ENCODE measurements around the gene IGFBP2.
A peak's percentile ranks its signal among the peaks of the same experiment; 100 is the strongest.

Gene IGFBP2

DNA sequence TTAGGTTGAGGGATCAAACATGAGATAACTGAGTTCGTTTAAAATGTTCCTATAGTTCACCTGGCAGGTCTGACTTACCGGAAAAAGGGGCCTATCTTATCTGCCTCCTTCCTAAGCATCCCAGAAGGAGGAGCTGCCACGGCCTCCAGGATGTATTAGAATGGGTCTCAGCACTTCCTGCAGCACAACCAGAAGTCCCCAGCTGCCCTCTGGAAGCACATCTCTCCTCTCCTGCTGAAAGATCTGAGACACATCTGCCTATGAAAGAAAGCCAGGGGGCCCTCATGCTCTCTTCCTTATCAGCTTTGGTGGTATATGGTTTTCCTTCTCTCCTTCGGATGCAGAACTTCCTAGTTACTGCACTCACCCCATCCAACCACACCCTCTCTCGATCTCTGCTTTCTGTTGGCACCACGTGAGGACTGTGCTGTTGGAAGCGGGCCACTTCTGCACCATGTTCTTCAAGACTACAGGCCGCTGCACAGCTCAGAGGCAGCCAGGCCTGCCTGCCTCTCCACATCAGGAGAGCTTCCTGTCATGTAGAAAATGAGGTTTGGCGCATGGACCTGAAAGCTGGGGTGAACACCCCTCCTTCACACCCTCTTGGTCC is 55.6 kb downstream of the IGFBP2 start:
- DNase-seq, result no peak

DNA sequence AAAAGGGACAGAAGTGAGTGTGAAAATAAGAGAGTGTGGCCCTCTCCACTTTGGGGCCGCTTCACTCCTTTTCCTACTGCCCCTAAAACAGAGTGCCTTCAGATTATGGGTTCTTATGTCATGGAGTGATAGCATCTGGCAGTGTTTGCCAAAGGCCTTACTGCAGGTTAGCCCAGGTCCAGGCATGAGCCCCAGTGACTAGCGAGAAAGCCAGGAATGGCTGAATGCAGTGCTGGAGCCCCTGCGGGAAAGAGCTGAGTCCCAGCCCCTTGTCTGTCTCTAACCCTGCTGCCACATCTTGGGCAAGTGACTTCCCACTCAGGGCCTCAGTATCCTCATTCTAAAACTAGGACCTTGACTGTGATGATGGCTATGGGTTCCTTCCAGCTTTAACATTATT is 56.2 kb downstream of the IGFBP2 start:
- DNase-seq, result no peak

DNA sequence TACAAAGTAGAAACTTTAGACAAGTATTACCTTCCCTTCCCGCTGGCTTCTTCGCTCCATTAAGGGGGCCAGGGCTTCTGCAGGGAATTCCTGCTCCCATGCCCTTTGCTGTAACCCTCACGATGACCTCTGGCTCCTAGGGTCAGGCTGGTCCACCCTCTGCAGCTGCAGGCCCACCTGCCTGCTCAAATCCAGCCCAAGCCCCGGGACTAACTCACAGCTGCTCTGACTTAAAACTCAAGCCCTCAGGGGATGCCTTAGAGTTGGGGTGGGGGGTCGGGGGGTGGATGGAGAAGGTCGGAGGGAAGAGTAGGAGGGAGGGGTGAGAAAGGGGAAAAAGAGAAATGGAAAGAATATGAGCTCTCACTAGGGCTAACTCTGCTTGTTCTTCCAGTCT is 57.2 kb downstream of the IGFBP2 start:
- no peak for DNase-seq

DNA sequence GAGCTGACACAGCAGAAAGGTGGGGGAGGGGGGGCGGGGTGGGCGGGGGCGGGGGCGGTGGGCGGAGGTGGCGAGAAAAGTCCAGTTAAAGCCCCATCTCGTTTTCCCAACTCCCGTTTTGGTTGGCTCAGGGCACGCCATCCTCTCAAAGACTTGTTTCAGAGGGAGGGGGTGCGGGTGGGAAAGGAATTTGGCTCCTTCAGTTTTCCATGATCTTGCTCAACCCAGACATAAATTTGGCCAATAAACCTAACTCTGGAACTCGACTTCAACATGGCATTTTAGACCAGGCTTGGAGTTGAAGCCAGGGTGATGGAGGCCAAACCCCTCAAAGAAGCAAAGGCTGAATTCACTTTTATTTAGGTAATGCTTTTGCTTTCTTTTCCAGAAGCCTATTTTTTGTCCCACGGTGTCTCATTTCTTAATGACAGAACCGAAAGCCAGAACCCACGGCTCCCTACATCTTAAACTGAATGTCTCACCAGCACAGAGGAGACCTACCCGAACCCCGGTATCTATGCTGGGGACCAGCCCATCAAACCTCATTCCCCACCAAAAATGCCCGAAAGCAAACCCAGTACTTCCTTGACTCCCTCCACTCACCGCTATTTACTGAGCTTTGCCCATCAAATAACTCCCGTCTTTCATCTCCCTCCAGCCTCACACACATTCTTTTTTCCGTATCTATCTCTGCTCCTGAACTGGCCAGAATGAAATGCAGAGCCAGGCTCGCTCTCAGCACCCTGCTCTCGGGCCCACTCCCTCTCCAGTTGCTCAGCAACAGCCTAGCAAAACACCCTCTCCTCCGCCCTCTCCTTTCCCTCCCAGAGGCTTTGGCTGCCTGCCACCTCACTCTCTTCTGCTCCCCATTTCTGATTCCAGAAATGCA is 57.9 kb downstream of the IGFBP2 start:
- no peak for DNase-seq

GRCh38 chr2:216692636-216693413 is 59.6 kb downstream of the IGFBP2 start:
- DNase-seq, result peak; percentile 28 to 61

DNA sequence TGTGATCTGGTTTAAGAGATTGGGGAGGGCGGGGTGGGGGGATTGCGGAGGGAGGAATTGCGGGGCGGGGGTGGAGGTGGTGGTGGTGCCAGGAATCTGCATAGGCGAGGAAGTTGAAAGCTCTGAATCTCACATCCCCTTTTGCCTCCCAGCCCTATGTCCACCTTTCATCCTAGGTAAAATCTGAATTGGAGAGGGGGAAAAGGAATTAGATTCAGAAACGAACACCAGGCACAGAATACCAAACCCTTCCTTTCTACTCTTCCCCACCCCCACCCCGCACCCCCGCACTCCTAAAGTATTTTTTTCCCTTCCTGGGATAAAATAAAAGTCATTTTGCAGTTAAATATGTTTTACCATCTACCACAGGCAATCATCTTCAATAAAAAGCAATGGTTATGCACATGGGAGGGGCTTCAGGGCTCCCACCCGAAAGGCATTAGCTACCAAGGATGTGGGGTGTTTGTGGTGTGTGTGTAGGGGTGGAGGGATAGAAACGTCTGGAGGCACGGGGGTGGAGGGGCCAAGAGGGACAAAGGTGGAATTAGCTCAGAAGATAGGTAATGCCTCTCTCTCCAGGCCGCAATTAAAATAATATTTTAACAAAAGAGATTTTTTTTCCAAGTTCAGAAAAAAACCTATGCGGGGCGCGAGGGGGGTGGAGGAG is 60.3 kb downstream of the IGFBP2 start:
- DNase-seq, result no peak

DNA sequence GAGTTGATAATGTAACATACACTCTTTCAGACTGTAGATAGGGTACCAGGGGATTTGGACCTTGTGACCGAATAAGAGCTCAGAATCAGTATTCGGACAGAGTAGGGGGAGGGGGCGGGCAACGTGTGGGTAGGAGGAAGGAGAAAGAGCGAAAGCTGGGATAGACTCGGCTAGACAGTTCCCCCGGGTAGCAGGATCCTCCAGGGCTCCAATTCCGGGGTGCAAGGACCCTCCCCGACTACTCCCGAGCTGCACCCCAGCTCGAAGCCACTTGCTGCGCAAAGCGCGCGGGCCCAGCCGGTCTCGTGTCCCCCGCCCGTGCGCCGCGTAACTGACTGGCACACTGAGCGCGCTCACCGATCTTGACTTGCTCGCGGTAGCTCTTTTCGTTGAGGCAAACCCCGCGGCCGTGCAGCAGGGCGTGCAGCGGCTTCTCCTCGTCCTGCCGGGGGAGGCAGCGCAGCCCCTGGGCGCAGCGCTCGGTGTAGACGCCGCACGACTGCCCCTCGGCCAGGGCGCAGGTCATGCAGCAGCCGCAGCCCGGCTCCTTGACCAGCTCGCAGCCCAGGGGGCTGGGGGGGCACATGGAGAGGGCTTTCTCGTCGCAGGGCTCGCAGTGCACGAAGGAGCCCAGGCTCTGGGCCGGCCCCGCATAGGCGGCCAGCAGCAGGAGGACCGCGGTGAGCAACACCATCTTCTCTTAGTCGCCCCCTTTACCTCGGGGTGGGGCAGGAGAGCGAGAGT is 61.0 kb downstream of the IGFBP2 start:
- DNase-seq, result peak; percentile 11 to 13

DNA sequence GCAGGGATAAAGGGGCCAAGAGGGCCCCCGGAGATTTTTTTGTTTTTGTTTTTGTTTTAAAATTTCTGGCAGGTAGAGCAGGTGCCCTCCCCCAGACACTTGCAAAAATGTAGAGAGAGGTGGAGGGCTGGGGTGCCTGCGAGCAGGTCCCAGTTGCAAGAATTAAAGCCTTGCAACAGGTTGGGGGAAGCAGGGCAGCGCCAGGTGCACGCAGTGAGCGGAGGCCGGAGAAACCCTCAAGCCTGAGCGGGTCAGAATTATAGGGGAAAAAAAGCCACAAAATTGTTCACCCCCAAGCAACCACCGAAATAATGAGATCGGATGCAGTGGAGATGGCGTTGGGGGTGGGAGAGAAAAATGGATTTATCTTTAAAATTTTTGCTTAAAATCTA is 61.6 kb downstream of the IGFBP2 start:
- no peak for DNase-seq

DNA sequence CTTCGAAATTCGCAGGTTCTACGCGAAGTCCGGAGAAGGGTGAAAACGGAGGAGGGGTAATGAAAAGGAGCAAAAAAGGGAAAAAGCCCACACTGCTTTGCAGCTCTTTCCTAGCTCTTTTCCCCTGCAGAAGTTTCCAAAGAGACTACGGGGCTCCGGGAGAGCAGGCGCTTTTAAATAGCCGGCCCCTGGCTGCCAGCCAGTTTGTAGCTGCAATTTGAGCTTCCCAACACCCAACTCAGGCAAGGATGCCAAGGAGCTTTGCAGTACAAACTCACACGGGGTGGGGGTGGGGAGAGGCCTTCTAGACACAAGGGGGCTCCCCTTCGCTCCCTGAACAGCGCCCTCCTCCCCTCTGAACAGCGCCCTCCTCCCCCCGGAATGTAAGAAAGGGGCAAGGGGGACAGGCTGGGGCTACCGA is 62.2 kb downstream of the IGFBP2 start, which contains the start of gene IGFBP5:
Gene IGFBP5, minus strand, starts transcription at position 149 of the 421 bp plus-strand sequence. CDS start 774 bp downstream, outside the sequence.
- no peak for DNase-seq

- no peak for DNase-seq
These were observed 63.1 kb downstream of the IGFBP2 start for GRCh38 chr2:216696321-216696720.

DNA sequence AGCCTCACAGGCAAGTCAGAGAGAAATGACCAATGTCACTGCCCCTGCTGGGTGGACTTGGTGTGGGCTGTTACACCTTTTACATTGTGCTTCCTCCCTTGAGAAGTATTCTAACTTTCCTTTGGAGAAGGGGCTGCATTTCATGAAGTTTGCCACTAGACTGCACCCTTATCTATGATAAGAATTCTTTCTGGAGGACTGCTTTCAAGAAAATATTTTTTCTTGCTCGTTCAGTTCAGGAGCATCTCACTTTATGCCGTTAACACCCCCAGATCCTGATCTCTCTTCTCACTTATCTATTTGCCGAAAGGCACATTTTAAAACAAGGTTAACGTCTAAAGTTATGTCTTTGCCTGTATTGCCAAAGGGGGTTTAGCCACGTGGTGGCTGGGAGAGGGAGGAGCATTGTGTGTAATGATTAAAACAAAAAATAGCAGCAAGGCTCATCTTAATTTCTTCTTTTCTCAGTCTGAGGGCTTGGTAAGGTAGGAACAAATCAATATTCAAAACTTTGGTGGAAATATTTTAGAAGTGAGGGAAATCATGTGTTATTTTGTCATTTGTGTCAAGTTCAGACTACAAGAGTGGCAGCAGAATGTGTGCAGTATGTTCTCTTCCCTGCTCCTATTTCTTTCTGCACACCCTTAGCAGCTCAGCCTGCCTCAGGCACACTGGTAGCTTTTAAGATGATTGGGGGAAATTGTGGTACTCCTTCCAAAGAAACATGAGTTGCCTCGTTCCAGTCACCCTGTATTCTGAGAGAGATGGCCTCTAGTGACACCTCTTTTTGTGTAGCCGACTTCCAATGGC is 63.7 kb downstream of the IGFBP2 start:
- no peak for DNase-seq

- DNase-seq, result no peak
These were observed 65.1 kb downstream of the IGFBP2 start for GRCh38 chr2:216698293-216698692.

GRCh38 chr2:216698895-216699294 is 65.7 kb downstream of the IGFBP2 start:
- DNase-seq, result no peak

GRCh38 chr2:216700088-216700567 is 66.9 kb downstream of the IGFBP2 start:
- no peak for DNase-seq

DNA sequence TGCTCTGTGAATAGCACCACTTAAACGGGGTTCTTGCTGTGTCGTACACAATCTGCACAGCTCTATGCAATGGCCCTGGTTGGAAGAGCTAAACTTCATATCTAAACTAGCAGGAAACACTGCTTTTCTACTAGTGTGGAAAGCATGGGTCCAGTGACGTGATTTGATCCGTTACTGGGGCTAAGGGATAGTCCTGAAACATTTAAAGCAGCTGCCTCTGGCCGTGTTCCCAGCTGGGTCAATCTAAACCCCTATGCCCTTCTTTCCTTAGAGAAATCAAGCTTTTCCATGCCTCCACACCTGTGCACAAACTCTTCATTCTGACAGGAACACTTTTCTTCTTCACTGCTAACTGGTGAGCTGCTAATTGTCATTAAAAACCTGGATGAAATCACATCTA is 67.6 kb downstream of the IGFBP2 start:
- no peak for DNase-seq

GRCh38 chr2:216701544-216701943 is 68.3 kb downstream of the IGFBP2 start:
- DNase-seq, result no peak

DNA sequence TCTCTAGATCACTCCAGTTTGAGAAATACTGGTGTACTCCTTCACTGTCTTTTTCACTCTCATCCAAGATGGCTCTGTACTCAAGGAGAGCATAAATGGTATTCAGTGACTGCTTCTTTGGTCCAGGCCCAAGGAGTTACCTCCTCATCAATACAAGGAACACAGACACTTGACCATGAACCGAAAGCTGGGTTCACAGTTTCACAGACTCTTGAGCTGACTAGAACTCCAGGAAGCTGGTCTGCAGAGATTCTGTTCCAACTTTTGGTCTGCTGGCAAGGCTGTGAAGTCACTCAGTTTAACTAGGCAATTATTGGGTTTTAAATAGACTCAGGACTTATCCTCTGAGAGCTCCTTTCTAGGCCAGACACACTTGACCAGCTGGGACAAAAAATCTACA is 69.5 kb downstream of the IGFBP2 start:
- DNase-seq, result no peak

DNA sequence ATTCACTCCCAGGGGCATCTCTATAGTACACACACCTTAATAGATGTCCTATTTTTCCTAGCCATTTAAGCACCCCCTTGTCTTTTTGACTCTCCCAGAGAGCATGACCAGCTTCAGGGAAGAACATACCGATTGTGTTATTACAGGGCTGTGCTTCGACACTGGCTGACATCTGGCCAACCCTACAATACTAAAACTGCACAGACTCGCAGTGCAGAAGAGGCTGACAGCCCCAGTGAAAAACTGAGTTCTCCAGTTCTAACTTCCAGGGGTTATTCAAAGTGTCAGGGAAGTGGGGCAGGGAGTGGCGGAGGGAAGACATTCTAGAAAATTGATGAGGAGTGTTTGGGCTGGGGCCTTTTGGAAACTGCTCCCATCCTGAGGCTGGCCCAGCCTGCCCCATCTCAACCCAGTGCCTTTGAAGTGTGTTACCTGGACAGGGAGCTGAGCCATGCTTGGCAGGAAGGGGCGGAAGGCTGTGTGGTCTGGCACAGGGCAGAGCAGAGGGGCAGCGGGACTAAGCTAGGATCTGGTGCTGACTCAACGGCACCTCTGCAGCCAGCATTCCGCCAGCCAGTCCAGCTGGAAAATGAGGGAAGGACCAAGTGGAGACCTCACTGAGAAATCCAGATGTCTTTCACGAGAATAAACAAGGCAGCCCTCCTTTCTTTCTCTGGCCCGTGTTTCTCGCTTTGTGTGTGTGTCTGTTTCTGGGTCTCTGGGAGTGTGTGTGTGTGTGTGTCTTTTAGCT is 77.5 kb downstream of the IGFBP2 start:
- no peak for DNase-seq

DNA sequence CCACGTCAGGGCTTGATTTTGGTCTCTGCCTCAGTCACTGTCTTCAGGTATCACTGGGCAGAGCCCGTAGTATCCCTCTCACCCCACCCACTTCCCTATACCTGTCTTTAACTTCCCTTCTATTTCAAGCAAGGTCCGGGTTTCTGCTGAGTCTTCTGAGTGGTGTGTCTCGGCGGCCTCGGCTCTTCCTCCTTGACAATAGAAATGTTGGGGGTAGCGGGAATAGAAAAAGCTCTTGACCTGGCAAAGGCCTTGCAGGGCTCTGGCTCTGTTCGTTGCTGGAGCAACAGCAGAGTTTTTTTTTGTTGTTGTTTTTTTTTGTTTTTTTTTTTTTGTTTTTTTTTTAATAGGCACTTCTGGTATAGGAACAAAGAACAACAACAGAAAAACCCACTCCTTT is 78.1 kb downstream of the IGFBP2 start:
- no peak for DNase-seq

DNA sequence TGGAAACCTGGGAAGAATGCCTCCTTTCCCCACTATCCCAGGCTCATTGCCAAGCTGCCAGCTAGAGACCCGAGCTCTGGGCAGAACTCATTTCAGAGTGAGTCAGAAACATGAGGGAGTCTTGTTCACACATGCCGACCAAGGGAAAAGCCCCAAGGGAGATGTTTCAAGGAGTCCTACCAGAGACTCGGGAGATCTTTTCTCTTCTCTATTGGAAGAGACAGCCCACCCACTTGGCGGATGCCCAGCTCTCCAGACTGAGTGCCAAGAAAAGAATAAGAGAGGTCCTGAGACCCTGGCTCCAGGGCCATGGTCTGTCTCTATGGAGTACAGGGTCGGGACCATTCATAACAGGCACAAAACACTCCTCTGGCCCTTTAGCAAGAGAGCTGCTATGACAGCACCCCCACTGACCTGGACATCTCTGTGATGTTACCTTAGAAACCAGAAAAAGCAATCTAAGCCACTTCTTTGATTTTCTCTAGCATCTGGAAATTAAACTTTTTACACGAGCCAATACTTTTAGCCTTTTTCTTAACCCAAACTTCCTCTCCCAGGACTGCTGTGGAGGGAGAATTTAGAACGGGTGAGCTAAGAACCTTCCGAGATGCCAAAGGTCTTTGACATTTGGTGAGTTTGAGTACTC is 80.6 kb downstream of the IGFBP2 start:
- no peak for DNase-seq

Data from activated CD4-positive, alpha-beta T cell treated with anti-CD3 and anti-CD28 coated beads for 4 hours (primary cell).